PFSK-1 (cell line): ENCODE data around the gene DOCK8.

Source experiments
- FOXP2 ChIP-seq: optimal IDR thresholded peaks from 2 replicates; pipeline ENCODE3; 2011; ENCODE audit warnings: borderline replicate concordance, control low read depth, inconsistent platforms; ENCODE audit not compliant: insufficient read depth; ENCODE audit errors: extremely low read length, extremely low read depth
- POLR2AphosphoS5 ChIP-seq: IDR thresholded peaks from 2 replicates; pipeline ENCODE4 v1.6.1; 2012; ENCODE audit warnings: low read depth, mild to moderate bottlenecking, control low read depth, low read length, moderate library complexity
- SIN3A ChIP-seq: IDR thresholded peaks from 2 replicates; pipeline ENCODE4 v1.6.1; 2012; ENCODE audit warnings: mild to moderate bottlenecking, low read length, moderate library complexity, borderline replicate concordance; ENCODE audit not compliant: insufficient read depth
- TAF1 ChIP-seq: IDR thresholded peaks from 2 replicates; pipeline ENCODE4 v1.6.1; 2012; ENCODE audit warnings: low read length, control low read depth, borderline replicate concordance; ENCODE audit not compliant: insufficient read depth
- TF ChIP-seq, protein P1 (sequence below), 2 experiments: IDR thresholded peaks; 2 replicates each; pipeline versions ENCODE4 v1.6.1 to v1.8.0; 2011 to 2012; ENCODE audit warnings: low read depth in 2 of 2, low read length in 2 of 2, control low read depth in 1 of 2, inconsistent platforms in 1 of 2, mild to moderate bottlenecking in 1 of 2, moderate library complexity in 1 of 2; ENCODE audit not compliant: insufficient read depth in 1 of 2

DOCK8 gene

DNA sequence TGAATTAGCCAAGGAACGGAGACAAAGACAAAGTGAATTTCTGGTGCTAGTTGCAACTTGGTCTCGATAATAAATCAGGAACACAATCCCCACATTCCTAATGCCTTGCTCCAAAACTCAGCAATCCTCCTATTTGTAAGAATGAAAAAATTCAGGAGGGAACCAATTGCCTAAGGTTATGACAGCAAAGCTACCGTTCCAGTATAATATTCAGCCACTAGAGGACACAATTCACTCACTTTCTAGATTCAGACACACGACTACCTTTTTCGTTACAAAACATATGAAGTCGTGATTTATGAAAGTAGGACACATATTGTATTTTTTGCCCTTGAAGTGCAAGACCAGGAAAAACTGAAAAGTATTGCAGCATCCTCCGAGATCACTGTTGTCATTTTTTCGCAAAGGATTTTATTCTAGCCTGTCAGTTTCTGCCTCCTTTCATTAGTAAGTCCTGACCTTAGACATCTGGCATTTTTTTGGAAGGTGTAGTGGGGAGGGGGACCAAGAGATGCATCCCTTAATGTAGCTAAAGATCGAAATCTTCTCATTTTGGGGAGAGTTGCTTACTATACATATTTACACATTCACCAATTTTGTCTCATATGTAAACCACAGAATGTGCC, 133.1 kb downstream of the DOCK8 start:
- no peak for TF ChIP-seq SIN3A
- TF ChIP-seq POLR2AphosphoS5 = no peak
- no peak for TF ChIP-seq TAF1

DNA sequence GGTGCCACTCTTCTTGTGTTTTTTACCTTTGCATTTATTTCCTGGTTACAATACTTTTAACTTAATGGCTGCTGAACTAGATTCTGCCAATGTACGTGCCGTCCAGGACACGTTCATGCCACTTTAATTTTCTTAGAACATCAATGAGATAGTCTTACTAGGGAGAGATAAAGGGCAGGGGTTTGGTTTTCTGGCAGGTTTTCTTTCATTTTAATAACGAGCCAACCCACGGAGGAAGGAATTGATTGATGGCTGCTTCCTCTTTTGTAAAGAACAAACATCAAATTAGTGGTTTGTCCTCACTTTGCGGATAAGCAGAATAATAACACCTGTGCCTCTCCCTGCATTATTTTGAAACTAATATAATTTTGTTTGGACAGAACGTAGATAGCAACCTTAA, 135.7 kb downstream of the DOCK8 start:
- no peak for TF ChIP-seq SIN3A
- TF ChIP-seq FOXP2 = no peak
- no peak for TF ChIP-seq TAF1
- TF ChIP-seq, protein P1, sequence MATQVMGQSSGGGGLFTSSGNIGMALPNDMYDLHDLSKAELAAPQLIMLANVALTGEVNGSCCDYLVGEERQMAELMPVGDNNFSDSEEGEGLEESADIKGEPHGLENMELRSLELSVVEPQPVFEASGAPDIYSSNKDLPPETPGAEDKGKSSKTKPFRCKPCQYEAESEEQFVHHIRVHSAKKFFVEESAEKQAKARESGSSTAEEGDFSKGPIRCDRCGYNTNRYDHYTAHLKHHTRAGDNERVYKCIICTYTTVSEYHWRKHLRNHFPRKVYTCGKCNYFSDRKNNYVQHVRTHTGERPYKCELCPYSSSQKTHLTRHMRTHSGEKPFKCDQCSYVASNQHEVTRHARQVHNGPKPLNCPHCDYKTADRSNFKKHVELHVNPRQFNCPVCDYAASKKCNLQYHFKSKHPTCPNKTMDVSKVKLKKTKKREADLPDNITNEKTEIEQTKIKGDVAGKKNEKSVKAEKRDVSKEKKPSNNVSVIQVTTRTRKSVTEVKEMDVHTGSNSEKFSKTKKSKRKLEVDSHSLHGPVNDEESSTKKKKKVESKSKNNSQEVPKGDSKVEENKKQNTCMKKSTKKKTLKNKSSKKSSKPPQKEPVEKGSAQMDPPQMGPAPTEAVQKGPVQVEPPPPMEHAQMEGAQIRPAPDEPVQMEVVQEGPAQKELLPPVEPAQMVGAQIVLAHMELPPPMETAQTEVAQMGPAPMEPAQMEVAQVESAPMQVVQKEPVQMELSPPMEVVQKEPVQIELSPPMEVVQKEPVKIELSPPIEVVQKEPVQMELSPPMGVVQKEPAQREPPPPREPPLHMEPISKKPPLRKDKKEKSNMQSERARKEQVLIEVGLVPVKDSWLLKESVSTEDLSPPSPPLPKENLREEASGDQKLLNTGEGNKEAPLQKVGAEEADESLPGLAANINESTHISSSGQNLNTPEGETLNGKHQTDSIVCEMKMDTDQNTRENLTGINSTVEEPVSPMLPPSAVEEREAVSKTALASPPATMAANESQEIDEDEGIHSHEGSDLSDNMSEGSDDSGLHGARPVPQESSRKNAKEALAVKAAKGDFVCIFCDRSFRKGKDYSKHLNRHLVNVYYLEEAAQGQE (IDR thresholded peaks at IDR 0.05; ENCODE audit: insufficient read depth in 1 of 2, low read depth in 2 of 2, low read length in 2 of 2) = no peak
- no peak for TF ChIP-seq POLR2AphosphoS5

DNA sequence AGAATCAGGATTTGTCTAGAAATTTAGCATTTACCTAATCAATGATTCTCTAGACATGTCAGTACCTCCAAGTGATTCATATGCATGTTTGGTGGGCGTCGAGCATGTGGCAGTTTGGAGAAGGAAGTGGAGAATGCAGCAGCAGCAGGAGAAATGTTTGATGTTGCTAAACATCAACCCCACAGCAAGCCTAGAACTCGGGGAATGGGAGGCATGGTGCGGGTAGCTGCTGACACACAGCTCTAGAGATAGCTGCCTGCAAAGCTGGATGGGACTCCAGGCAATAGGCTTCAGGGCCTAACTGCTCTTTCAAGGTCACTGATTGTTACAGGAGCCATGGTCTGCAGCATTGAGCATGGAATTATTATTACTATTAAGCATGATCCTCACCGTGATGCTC, 137.3 kb downstream of the DOCK8 start:
- TF ChIP-seq, protein P1 (IDR thresholded peaks at IDR 0.05; ENCODE audit: insufficient read depth in 1 of 2, low read depth in 2 of 2, low read length in 2 of 2) = no peak
- TF ChIP-seq FOXP2 (no peak), POLR2AphosphoS5 (no peak), SIN3A (no peak), TAF1 (no peak)

DNA sequence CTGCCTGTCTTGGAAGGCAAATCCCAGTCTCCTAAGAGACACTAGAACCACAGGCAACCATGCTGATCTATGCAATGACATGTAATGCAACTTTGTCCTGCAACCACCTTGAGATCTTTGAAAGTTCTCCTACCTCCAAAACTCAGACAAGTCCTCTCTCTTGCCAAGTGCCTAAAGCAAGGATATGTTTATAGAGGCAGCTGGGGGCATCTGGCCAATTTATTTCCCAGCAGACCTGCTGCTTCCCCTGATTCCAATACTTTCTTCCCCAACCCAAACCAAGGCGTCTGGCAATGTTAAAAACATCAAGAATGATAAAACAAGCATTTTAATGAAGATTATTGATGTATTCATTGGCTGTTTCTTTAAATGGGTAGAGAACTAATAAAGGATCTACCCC, 138.4 kb downstream of the DOCK8 start:
- no peak for TF ChIP-seq FOXP2
- no peak for TF ChIP-seq POLR2AphosphoS5
- TF ChIP-seq, protein P1 (IDR thresholded peaks at IDR 0.05; ENCODE audit: insufficient read depth in 1 of 2, low read depth in 2 of 2, low read length in 2 of 2) = no peak
- TF ChIP-seq TAF1 = no peak
- no peak for TF ChIP-seq SIN3A

DNA sequence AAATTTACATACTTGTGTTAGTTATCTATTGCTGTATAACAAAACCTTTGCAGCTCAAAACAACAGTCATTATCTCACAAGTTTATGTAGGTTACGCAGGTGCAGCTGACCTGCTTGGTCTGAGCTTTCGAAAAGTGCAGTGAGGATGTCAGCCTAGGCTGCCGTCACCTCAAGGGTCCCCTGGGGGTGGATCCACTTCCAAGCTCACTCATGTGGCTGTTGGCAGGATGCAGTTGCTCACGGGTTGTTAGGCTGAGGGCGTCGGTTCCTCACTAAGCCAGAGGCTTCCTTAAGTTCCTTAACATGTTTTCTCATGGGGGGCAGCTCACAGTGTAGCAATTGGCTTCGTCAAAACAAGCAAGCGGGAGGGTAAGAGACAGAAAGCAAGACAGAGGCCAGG, 139.8 kb downstream of the DOCK8 start:
- TF ChIP-seq, protein P1 (IDR thresholded peaks at IDR 0.05; ENCODE audit: insufficient read depth in 1 of 2, low read depth in 2 of 2, low read length in 2 of 2) = no peak
- TF ChIP-seq FOXP2 = no peak

DNA sequence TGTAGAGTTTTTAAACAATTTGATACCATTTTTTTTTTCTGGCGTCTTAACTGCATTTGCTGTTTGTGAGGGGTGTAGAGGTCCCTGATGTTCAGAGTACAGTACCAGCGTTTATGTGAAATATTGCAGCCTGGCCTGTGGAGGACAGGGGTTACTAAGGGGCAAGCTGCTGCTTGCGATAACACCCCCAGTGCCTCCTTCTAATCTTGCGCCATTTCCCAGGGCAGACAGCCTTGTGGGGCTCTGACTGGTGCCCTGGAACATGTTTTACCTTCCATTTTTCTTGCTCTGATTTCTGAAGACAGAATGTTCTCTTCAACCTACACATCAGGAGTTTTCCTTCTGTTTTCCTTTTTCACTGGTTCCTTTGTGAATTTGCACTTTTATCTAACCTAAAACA, 142.9 kb downstream of the DOCK8 start:
- no peak for TF ChIP-seq POLR2AphosphoS5
- TF ChIP-seq, protein P1 (IDR thresholded peaks at IDR 0.05; ENCODE audit: insufficient read depth in 1 of 2, low read depth in 2 of 2, low read length in 2 of 2) = no peak
- no peak for TF ChIP-seq SIN3A
- TF ChIP-seq TAF1 = no peak
- TF ChIP-seq FOXP2 = no peak
